GM21360 (cell line): Measurements from ENCODE around the gene CACHD1.
A peak's percentile ranks its signal among the peaks of the same experiment; 100 is the strongest.

ENCODE experiments used
- ATAC-seq: cut with Tn5 transposase; IDR thresholded peaks from one replicate; pipeline ENCODE4 v1.9.1; 2021; ENCODE audit warnings: mild to moderate bottlenecking, moderate library complexity; ENCODE audit not compliant: unreplicated experiment

Gene CACHD1

DNA sequence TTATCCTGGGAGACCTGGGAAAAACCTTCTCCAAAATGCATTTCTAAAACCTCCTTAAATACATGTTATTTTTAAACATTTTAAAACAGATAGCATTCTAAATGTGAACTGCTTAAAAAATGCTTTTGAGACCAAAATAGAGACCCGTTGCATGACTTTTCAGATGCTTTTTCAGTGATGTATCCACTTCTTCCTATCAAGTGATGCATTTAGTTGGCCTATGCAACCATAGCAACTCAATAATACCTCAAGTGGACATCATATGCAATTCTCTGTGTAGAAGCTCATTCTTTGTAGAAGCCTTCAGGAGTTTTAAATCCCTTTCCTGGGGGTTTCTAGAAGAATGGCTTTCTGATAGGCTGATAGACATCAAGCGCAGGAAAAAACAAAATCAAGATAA, 180.5 kb downstream of the CACHD1 start:
- no peak for ATAC-seq

DNA sequence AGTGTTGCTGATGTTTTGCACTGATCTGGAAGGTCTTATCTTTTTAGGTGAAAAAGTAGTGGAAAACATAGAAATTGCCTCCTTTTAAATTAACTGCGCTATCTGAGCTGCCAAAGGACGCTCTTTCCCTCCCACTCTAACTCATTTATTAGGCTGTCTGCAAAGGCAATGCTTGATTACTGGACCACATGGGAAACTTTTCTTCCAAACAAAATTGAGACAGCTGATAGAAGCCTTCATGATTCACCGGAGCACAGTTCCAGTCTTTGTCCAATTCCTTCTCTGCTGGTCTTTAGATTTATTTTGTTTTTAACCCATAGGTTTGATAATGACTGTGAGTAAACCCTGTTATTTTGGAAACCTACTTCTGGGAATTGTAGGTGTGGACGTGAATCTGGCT, 181.9 kb downstream of the CACHD1 start:
- ATAC-seq: no peak

- ATAC-seq: no peak
Observed at GRCh38 chr1:64653466-64653865, 183.5 kb downstream of the CACHD1 start.

DNA sequence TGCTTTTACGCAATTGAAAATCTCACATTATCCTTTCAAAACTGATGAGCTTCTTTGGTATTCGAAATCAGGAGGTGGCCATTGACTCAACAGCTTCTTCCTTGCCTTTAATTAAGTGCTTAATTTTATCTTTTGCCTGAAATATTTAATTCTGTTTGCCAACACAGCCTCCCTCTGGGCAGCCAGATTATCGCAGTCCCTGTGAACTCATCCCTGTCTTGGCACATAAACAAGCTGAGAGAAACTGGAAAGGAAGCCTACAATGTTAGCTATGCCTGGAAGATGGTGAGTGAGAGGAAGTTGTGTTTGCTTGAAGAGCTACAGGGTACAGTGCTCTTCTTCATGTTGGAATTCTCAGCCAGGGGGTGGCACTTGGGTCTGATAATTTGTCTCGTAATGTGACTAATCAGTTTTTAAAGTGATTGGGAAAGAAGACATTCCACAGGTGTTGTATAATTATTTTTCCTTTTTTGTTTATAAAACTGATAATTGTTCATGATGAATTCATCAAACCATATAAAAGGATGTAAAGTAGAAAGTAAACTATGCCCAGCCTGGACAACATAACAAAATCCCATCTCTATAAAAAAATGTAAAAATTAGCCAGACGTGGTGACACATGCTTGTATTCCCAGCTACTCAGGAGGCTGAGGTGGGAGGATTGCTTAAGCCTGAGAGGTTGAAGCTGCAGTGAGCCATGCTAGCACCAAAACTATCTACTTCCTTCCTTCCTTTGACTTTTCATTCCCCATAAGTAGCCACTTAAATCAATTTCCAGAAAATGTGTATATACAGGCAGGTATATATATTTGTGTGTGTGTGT, 184.8 kb downstream of the CACHD1 start:
- ATAC-seq: no peak

- ATAC-seq: no peak
Observed at GRCh38 chr1:64655861-64656260, 185.9 kb downstream of the CACHD1 start.

DNA sequence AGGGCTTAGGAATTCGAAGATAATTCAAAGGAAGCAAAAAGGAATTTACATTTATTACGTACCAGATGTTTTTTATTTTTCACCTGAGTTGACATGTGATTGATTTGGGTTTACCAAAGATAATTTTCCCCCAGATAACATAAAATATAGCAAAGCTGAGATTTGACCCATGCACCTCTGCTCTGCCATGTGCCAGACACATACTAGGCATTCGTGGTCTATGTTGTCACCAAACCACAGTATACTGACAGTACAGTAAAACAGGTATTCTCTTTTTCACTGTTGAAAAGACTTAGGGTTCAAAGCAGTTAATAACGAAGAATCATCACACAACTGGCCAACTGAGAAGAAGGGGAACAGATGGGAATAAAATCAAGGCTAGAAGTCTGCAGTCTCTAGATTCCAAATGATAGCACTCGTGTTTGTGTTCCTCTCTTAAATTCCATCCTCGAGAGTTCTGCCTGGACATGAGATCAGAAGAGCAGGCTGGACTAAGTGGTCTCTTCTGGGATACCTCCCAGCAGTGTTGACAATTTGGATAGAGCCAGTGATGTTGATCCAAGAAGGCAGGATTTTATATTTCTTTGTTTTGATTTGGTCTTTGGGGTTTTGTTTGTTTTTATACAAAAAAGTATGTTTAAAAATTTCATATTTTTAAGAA, 189.7 kb downstream of the CACHD1 start:
- no peak for ATAC-seq

DNA sequence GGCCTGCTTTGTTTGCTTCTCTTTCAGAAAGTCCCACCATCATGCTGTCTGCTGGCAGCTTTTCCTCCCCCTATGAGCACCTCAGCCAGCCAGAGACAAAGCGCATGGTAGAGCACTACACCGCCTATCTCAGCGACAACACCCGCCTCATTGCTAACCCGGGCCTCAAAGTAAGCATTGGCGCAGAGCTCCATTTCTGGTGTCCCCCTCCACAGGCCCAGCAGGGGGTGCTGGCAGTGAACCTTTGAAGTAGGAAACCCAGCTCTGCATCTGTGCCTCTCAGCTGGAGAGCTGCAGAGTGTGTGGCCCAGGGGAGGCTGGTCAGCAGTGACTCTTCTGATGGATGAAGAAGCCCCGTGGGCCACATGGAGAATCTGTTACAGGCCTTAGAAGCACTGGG, 193.7 kb downstream of the CACHD1 start:
- ATAC-seq: no peak

- ATAC-seq: no peak
Observed at GRCh38 chr1:64664299-64664698, 194.4 kb downstream of the CACHD1 start.

DNA sequence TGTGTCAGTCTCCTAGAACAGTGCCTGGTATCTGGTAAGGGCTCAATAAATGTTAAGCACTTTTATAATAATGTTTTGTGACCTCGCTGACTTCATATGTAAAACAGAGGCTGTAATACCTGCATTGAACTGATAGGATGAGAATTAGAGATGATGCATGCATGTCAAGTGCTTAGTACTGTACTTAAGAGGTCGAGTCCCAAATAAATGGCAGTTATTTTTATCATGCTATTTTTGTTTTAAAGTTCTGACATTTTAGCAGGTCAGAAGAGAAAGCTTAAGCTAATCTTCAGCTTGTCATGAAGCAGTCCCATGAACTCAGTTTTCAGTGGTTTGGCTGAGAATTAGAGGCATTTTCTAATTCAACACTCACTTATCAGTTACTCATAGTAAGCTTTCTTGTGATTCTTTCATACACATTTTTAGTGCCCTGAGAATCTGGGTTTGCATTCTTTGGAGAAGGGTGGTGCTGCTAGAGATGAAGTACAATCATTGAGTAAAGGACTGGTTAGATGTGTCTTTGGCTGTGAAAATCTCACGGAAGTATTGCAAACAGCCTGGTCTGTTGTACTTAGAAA, 199.3 kb downstream of the CACHD1 start:
- no peak for ATAC-seq

DNA sequence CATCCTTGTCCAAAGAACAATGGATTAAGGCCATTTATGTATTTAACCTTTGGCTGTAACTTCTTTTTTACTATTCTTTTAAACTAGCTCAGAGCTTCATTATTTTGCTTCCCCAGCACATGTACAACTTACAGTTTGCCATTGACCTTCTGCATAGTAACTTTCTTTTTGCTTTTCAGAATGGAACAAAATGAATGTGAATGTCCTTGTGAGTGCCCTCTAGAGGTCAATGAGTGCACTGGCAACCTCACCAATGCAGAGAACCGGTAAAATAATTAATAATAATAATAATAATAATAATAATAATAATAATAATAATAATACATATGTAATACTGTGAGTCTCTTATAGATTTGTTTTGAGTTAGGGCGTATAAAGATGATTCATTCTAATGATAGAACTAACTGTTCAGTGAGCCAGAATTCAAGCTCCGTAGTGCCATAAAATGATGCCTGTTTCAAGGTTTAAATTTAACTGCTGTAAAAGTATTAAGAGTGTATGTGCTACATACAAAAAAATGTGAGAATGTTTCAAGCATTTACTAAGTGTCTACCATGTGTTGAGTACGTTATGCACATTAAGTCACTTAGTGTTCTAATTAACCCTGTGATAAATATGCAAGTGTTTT, 205.9 kb downstream of the CACHD1 start:
- ATAC-seq: no peak

DNA sequence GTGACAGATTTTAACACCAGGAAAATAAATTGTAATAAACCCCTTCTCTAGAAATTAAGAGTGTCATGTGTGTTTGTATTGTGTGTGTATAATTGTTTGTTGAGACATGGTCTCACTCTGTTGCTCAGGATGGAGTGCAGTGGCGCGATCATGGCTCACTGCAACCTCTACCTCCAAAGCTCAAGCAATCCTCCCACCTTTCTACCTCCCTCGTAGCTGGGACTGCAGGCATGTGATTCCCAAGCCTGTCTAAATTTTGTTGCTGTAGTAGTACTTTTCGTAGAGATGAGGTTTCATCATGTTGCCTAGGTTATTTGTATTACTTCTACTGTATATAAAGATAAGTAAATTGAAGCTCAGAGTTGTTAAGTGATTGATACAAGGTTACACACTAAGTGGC, 206.5 kb downstream of the CACHD1 start:
- no peak for ATAC-seq

DNA sequence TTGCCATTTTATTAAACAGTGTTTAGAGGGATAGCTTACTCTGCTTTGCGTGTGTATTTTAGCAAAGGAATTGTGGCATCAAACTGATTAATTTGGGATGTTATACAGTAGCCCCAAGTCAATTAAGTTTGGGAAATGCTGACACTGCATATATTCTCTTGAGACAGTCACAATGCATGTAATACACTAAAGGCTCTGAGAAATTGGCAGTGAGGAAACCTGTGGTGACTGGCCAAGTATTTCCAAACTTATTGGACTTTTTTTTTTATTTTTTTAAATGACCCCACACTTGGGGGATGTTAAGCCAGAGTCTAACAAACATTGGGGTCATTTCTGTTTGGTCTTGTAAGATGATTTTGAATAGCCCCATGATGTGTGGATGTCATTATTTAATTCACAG, 207.6 kb downstream of the CACHD1 start:
- no peak for ATAC-seq

GRCh38 chr1:64678366-64678765, 208.4 kb downstream of the CACHD1 start:
- ATAC-seq: no peak

DNA sequence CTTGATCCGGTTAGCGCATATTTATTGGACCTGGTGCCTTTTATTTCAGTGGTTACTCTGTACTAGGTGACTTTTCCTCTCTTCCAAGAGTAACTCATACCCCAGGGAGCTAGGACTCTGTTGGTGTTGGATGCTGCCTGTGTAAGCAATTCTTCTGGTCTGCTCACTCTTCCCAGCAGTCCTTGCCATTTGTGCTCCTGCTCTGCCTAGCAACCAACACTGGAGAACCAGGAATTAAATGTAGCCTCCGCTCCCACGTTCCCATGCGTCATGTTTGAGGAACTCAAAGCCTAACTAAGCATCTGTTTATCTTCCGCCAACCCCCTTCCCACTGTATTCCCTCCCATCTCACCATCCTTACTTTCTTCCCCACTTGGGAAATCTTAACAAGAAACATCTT, 209.2 kb downstream of the CACHD1 start:
- no peak for ATAC-seq

DNA sequence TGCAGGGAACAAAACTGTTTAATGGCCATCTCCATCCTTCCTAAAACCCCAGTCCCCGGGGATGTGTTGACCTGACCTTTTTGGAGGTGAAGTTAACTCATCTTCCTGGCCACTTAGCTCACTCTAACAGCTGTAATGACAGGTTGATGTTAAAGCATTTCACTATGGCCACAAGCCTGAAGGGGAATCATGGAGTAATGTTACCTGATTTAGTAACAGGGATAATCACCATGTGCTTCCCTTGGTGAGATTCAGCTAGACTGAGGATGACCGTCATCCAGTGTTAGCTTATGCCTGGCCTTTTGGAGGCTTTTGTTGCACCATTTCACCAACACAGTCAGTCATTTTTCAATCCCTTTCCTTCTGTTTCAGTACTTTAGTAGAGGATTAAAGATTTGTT, 210.7 kb downstream of the CACHD1 start:
- no peak for ATAC-seq

DNA sequence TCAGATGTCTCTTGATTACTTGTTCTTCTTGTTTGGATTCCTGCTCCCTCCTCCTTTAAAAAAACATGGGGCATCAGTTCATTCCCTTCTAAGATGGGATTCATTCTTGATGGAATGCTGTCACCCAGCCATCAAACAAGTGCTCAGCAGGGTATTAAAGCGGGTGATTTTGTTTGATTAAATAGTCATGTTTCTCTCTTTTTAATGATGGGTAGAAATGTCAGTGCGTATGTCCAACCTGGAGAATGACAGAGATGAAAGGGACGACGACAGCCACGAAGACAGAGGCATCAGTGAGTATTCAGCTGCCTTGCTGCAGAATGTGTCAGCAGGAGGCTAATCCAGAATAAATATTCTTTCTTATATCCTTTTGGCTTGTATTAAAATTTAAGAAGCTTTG, 211.1 kb downstream of the CACHD1 start:
- no peak for ATAC-seq

- no peak for ATAC-seq
Observed at GRCh38 chr1:64683419-64683818, 213.5 kb downstream of the CACHD1 start.

GRCh38 chr1:64685217-64685616, 215.3 kb downstream of the CACHD1 start:
- no peak for ATAC-seq

DNA sequence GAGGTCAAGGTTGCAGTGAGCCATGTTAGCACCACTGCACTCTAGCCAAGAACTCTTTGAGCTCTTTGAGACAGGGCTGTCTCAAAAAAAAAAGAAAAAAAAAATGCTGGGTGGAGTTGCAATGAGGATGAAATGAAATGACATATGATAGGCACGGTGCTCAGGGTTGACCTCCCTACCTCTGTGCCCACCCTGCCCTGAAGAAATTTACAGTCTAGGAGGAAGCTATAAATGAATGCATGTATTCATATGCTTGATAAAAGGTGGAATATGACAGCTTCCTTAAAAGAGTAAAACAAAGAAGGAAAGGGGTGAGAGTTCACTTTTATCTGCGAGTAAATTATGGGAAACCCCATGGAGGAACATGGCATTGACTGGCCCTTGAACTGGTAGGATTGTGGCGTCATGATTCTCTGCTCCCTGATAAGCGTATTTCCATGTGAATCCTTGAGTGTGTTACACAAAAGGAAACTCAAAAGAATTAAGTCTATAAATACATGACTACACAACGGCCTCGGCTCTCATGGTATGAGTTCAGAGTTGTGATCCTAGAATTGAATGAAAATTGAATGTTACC, 215.9 kb downstream of the CACHD1 start:
- ATAC-seq: no peak

GRCh38 chr1:64686828-64687724, 217.1 kb downstream of the CACHD1 start:
- ATAC-seq: peak; percentile 67
